Activated CD4-positive, alpha-beta memory T cell treated with anti-CD3 and anti-CD28 coated beads for 36 hours (primary cell): ENCODE measurements around the gene NOTO. TPM values are rescaled to one million over a fixed set of nuclear protein-coding genes. Genes with fewer than 3 reads are reported as not detected.

ENCODE experiments used
- CTCF ChIA-PET: fragments of 350-600 bp; sonication (Branson Sonifier 250); formaldehyde crosslinking; loops from one replicate; lab custom pipeline; 2021; ENCODE audit warnings: antibody characterized with exemption, inconsistent platforms; lab: Charles Lee
- POLR2A ChIA-PET: fragments of 350-600 bp; sonication (Branson Sonifier 250); formaldehyde crosslinking; loops from one replicate; lab custom pipeline; 2021; ENCODE audit warnings: antibody characterized with exemption; lab: Charles Lee
- DNase-seq: peaks from one replicate; pipeline ENCODE4 v3.0.0-alpha.2; 2020
- H3K27ac Mint-ChIP-seq: one replicate; pipeline ENCODE4 v1.8.0; 2021; ENCODE audit warnings: mixed read lengths
- H3K27me3 Mint-ChIP-seq: one replicate; pipeline ENCODE4 v1.8.0; 2021; ENCODE audit warnings: mixed read lengths
- H3K36me3 Mint-ChIP-seq: one replicate; pipeline ENCODE4 v1.8.0; 2021; ENCODE audit warnings: mixed read lengths
- H3K4me1 Mint-ChIP-seq: one replicate; pipeline ENCODE4 v1.8.0; 2021; ENCODE audit warnings: low read depth, mixed read lengths
- H3K4me3 Mint-ChIP-seq: one replicate; pipeline ENCODE4 v1.8.0; 2021; ENCODE audit warnings: mild to moderate bottlenecking, mixed read lengths
- H3K9me3 Mint-ChIP-seq: one replicate; pipeline ENCODE4 v1.8.0; 2021; ENCODE audit warnings: mixed read lengths
- intact Hi-C: fragments of 100-400 bp; cut with micrococcal nuclease; formaldehyde crosslinking; loops from one replicate; pipeline ENCODE4 v1.15.1; 2023
- total RNA-seq, 2 experiments: library from RNA; stranded (reverse); gene quantifications; one replicate each; pipeline ENCODE4 v1.2.3, GENCODE V29; 2021

Gene NOTO
- total RNA-seq, 2 experiments from 2014 or later = not detected

- Mint-ChIP-seq H3K36me3 (no peaks in the 10 kb centered on the region), H3K27ac (no peak overlapping the region), H3K9me3 (no peaks in the 10 kb centered on the region), H3K4me1 (peaks cover 7% of the 10 kb centered on the region), H3K4me3 (no peak overlapping the region), H3K27me3 (peaks cover 37% of the 10 kb centered on the region)
- intact Hi-C loops = no loop called here
- ChIA-PET CTCF (interaction anchor here (8.7 kb wide), 1 partner anchor 30 kb away, joined by 158 read pairs; no protein-coding TSS in a partner anchor), POLR2A (no interaction called here)
- no peak for DNase-seq
Measured at GRCh38 chr2:73205611-73206010, 3.2 kb downstream of the NOTO start.

- Mint-ChIP-seq H3K36me3 (no peaks in the 10 kb centered on the region), H3K27ac (no peak overlapping the region), H3K27me3 (peaks cover 24% of the 10 kb centered on the region), H3K4me1 (peaks cover 8% of the 10 kb centered on the region), H3K4me3 (no peak overlapping the region), H3K9me3 (no peaks in the 10 kb centered on the region)
- DNase-seq = no peak
- CTCF ChIA-PET = interaction anchor here (8.7 kb wide), 1 partner anchor 33 kb away, joined by 158 read pairs; no protein-coding TSS in a partner anchor
- intact Hi-C loops = no loop called here
- POLR2A ChIA-PET = no interaction called here
Measured at GRCh38 chr2:73208258-73208657, 5.9 kb downstream of the NOTO start.

- H3K4me3 Mint-ChIP-seq = no peak overlapping the region
- DNase-seq = no peak
- no peaks in the 10 kb centered on the region for H3K36me3 Mint-ChIP-seq
- peaks cover 13% of the 10 kb centered on the region for H3K27me3 Mint-ChIP-seq
- peaks cover 20% of the 10 kb centered on the region for H3K4me1 Mint-ChIP-seq
- H3K9me3 Mint-ChIP-seq = no peaks in the 10 kb centered on the region
- no peak overlapping the region for H3K27ac Mint-ChIP-seq
- ChIA-PET POLR2A (no interaction called here), CTCF (interaction anchor here (0.6 to 8.7 kb wide), 2 partner anchors 34 to 316 kb away, joined by 4 to 158 read pairs; no protein-coding TSS in a partner anchor)
- intact Hi-C loops = loop anchor here (5.0 kb wide), 2 partner anchors 82 to 318 kb away; partner anchors contain the start of gene EGR4
Measured at GRCh38 chr2:73210019-73210418, 7.6 kb downstream of the NOTO start.

DNA sequence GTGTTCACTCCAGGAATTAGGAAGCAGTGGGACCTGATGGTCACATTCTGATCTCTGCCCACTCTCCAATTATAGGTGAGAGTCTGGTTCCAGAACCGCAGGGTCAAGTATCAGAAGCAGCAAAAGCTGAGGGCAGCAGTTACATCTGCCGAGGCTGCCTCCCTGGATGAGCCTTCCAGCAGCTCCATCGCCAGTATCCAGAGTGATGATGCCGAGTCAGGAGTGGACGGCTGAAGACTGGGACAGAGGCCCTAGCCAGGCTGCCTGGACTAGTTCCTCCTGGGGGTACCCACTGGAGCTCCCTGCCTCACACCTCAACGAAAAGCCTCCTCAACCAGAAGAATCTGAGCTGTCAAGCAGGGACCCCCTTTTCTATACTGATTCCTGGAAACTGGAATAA is 8.3 kb downstream of the NOTO start:
- intact Hi-C loops = loop anchor here (5.0 kb wide), 2 partner anchors 82 to 318 kb away; partner anchors contain the start of gene EGR4
- DNase-seq = no peak
- Mint-ChIP-seq H3K4me1 (peaks cover 27% of the 10 kb centered on the region), H3K9me3 (no peaks in the 10 kb centered on the region), H3K36me3 (no peaks in the 10 kb centered on the region), H3K27ac (no peak overlapping the region), H3K4me3 (no peak overlapping the region), H3K27me3 (peaks cover 11% of the 10 kb centered on the region)
- POLR2A ChIA-PET = no interaction called here
- CTCF ChIA-PET = interaction anchor here (1.1 to 8.7 kb wide), 2 partner anchors 31 to 35 kb away, joined by 3 to 158 read pairs; no protein-coding TSS in a partner anchor

- intact Hi-C loops = loop anchor here (1.0 to 5.0 kb wide), 5 partner anchors 35 to 320 kb away; partner anchors contain the start of genes EGR4 and RAB11FIP5
- Mint-ChIP-seq H3K9me3 (no peaks in the 10 kb centered on the region), H3K27me3 (peaks cover 5% of the 10 kb centered on the region), H3K4me3 (no peak overlapping the region), H3K27ac (no peak overlapping the region), H3K4me1 (peaks cover 34% of the 10 kb centered on the region), H3K36me3 (no peaks in the 10 kb centered on the region)
- DNase-seq = no peak
- ChIA-PET POLR2A (interaction anchor here (1.1 to 2.3 kb wide), 2 partner anchors 22 to 35 kb away, joined by 4 to 12 read pairs; partner anchors contain the start of genes CCT7 and PRADC1), CTCF (interaction anchor here (0.5 to 8.7 kb wide), 39 partner anchors 8 to 1373 kb away, joined by 3 to 158 read pairs (median 4); partner anchors contain the start of genes ALMS1, CCT7, NOTO and PRADC1)
Measured at GRCh38 chr2:73212098-73212447, 9.7 kb downstream of the NOTO start.

DNA sequence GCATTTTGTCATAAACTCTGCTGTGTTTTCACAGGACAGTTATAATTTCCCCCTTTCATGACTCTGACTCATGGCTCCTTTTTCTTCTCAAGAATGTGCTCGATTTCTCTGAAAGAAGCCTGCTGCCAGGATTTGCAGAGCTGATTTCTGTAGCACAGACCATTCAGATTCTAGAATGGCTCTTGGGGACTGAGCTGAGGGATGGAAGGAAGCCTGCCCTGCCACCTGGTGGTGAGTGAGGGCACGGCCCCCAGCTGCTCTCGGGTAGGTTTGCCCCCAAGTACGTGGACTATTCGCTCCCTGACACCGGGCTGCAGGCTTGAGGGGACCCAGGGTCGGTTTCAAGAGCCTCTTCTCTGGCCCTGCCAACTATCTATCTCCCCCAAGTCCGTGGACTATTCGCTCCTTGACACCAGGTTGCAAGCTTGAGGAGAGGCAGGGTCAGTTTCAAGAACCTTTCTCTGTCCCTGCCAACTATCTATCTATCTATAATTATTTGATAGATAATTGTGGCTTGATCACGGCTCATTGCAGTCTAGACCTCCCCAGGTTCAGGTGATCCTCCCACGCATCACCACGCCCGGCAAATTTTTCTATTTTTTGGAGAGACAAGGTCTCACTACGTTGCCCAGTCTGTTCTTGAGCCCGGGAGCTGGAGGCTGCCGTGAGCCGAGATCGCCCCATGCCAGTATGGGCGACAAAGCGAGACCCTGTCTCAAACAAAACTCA is 10.2 kb downstream of the NOTO start:
- H3K4me3 Mint-ChIP-seq = no peak overlapping the region
- intact Hi-C loops = loop anchor here (1.0 to 5.0 kb wide), 5 partner anchors 35 to 320 kb away; partner anchors contain the start of genes EGR4 and RAB11FIP5

DNA sequence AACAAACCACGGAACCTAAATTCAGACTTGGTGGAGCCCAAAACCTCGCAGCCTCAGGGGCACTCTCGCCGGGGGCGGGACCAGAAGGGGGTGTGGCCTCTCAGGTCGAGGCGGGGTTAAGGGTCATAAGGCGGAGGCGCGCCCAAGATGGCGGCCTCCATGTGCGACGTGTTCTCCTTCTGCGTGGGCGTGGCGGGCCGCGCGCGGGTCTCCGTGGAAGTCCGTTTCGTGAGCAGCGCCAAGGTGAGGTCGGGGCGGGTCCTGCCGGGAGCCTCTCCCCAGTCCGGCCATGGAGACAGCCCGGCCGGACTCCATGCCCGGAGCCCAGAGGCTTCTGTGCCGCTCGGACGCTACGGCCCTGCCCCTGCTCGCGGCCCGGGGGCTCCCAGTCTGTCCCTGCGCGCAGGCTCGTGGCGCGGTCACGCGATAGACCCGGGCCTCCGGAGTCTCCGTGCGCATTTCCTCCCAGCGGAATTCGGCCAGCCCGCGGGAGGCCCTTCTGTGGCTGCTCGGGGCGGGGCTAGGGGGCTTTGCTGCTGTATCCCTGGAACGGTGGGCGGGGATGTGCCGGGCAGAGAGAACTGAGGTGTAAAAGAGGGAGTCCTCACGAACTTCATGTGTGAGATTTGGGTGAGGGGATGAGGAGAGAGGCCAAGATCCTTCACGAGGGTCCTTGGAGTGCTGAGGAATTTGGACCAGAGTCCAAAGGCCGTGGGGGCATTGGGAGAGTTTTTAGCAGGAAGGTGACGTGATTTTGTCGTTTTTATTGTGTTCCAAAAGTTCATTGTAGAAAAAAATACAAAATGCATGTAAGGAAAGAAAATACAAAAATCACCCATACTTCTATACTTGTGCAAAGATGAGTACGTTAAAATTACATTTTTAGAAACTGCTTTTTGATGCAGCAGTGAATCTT is 12.0 kb downstream of the NOTO start, which contains the start of gene SMYD5:
Gene SMYD5 (plus strand): TSS at position 126 of the 916 bp plus-strand sequence. CDS start 22 bp downstream, at position 148.
- CTCF ChIA-PET = interaction anchor here (0.9 to 8.7 kb wide), 10 partner anchors 19 to 221 kb away, joined by 3 to 158 read pairs (median 12); partner anchors contain the start of genes CCT7 and PRADC1
- POLR2A ChIA-PET = interaction anchor here (1.2 to 5.1 kb wide), 3 partner anchors 11 to 19 kb away, joined by 3 to 32 read pairs (median 4); partner anchors contain the start of genes CCT7 and PRADC1
- Mint-ChIP-seq H3K4me1 (peaks cover 42% of the 10 kb centered on the region), H3K27me3 (peaks cover under 1% of the 10 kb centered on the region), H3K9me3 (no peaks in the 10 kb centered on the region), H3K36me3 (peaks cover 1% of the 10 kb centered on the region), H3K27ac (peak within 1 kb of the TSS; percentile 91), H3K4me3 (peak within 1 kb of the TSS; percentile 96)
- intact Hi-C loops = loop anchor here (1.0 to 5.0 kb wide), 4 partner anchors 19 to 322 kb away; partner anchors contain the start of genes EGR4, PRADC1 and SFXN5
- peak; percentile 95 for DNase-seq

More for the DNA sequence above, 10.2 kb downstream of the NOTO start:
- peaks cover 39% of the 10 kb centered on the region for H3K4me1 Mint-ChIP-seq
- no peaks in the 10 kb centered on the region for H3K36me3 Mint-ChIP-seq
- no peak overlapping the region for H3K27ac Mint-ChIP-seq
- ChIA-PET CTCF (interaction anchor here (0.5 to 8.7 kb wide), 44 partner anchors 9 to 1373 kb away, joined by 3 to 158 read pairs (median 4); partner anchors contain the start of genes ALMS1, CCT7, FBXO41 and NOTO), POLR2A (interaction anchor here (1.1 to 2.3 kb wide), 2 partner anchors 22 to 36 kb away, joined by 4 to 12 read pairs; partner anchors contain the start of genes CCT7 and PRADC1)
- H3K9me3 Mint-ChIP-seq = no peaks in the 10 kb centered on the region
- peaks cover 5% of the 10 kb centered on the region for H3K27me3 Mint-ChIP-seq
- peak; percentile 86 for DNase-seq

GRCh38 chr2:73215254-73215653 is 12.9 kb downstream of the NOTO start:
- peak overlapping the region; percentile 91 for H3K27ac Mint-ChIP-seq
- CTCF ChIA-PET = interaction anchor here (0.9 to 1.6 kb wide), 4 partner anchors 18 to 75 kb away, joined by 3 to 16 read pairs (median 4); partner anchors contain the start of gene PRADC1
- no peaks in the 10 kb centered on the region for H3K27me3 Mint-ChIP-seq
- H3K4me3 Mint-ChIP-seq = peak overlapping the region; percentile 96
- H3K4me1 Mint-ChIP-seq = peaks cover 42% of the 10 kb centered on the region
- intact Hi-C loops = no loop called here
- H3K36me3 Mint-ChIP-seq = peaks cover 5% of the 10 kb centered on the region
- no peak for DNase-seq
- POLR2A ChIA-PET = interaction anchor here (1.2 to 5.1 kb wide), 3 partner anchors 10 to 19 kb away, joined by 3 to 32 read pairs (median 4); partner anchors contain the start of genes CCT7 and PRADC1
- no peaks in the 10 kb centered on the region for H3K9me3 Mint-ChIP-seq

- H3K27me3 Mint-ChIP-seq = no peaks in the 10 kb centered on the region
- peaks cover 12% of the 10 kb centered on the region for H3K36me3 Mint-ChIP-seq
- POLR2A ChIA-PET = interaction anchor here (5.1 kb wide), 1 partner anchor 17 kb away, joined by 32 read pairs; the partner anchor contains the start of genes CCT7 and PRADC1
- no peak overlapping the region for H3K4me3 Mint-ChIP-seq
- H3K9me3 Mint-ChIP-seq = no peaks in the 10 kb centered on the region
- CTCF ChIA-PET = no interaction called here
- intact Hi-C loops = no loop called here
- peaks cover 41% of the 10 kb centered on the region for H3K4me1 Mint-ChIP-seq
- DNase-seq = no peak
- no peak overlapping the region for H3K27ac Mint-ChIP-seq
Measured at GRCh38 chr2:73217160-73217559, 14.8 kb downstream of the NOTO start.

DNA sequence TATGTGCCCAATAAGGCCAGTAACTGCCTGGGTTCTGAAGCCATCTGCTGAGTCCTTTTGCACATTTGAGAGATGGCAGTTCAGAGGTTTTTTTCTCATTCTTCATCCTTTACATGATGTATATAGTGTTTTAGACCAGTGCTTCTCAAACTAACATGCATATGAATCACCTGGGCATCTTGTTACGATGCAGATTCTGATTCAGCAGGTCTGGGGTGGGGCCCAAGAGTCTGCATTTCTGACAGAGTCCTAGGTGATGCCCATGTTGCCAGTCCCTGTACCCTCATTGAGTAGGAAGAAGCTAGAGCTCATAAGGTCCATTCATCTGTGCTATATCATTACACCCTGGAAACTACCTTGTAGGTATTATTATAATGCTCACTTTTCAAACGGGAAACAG is 15.5 kb downstream of the NOTO start:
- no peak overlapping the region for H3K27ac Mint-ChIP-seq
- peaks cover 38% of the 10 kb centered on the region for H3K4me1 Mint-ChIP-seq
- intact Hi-C loops = no loop called here
- peaks cover 13% of the 10 kb centered on the region for H3K36me3 Mint-ChIP-seq
- no peak for DNase-seq
- ChIA-PET CTCF (interaction anchor here (1.0 kb wide), 1 partner anchor 40 kb away, joined by 3 read pairs; no protein-coding TSS in a partner anchor), POLR2A (interaction anchor here (5.1 kb wide), 1 partner anchor 16 kb away, joined by 32 read pairs; the partner anchor contains the start of genes CCT7 and PRADC1)
- H3K27me3 Mint-ChIP-seq = no peaks in the 10 kb centered on the region
- no peak overlapping the region for H3K4me3 Mint-ChIP-seq
- H3K9me3 Mint-ChIP-seq = no peaks in the 10 kb centered on the region
